ENCODE data around the gene COX10.

Gene COX10

GRCh38 chr17:14207791-14208190 lies 138.5 kb downstream of the COX10 start:
- ATAC-seq, result no peak
- TF ChIP-seq PATZ1 (CRISPR knock-in tag; IDR thresholded peaks at IDR 0.05; ENCODE audit: borderline replicate concordance) (no peak), TCF4 (CRISPR knock-in tag; IDR thresholded peaks at IDR 0.05; ENCODE audit: borderline replicate concordance) (no peak), SNAI2 (CRISPR knock-in tag; IDR thresholded peaks at IDR 0.05) (no peak), OSR1 (CRISPR knock-in tag; IDR thresholded peaks at IDR 0.05) (no peak), ESRRG (CRISPR knock-in tag; IDR thresholded peaks at IDR 0.05) (no peak), PPARA (CRISPR knock-in tag; IDR thresholded peaks at IDR 0.05; ENCODE audit: borderline replicate concordance) (no peak), POU6F1 (CRISPR knock-in tag; IDR thresholded peaks at IDR 0.05; ENCODE audit: borderline replicate concordance, low read depth) (no peak), CSDC2 (CRISPR knock-in tag; IDR thresholded peaks at IDR 0.05) (no peak), RARB (CRISPR knock-in tag; IDR thresholded peaks at IDR 0.05) (no peak), ZFP30 (CRISPR knock-in tag; IDR thresholded peaks at IDR 0.05) (no peak), ZNF70 (CRISPR knock-in tag; IDR thresholded peaks at IDR 0.05) (no peak), TSHZ2 (CRISPR knock-in tag; IDR thresholded peaks at IDR 0.05) (no peak), TOX (CRISPR knock-in tag; IDR thresholded peaks at IDR 0.05; ENCODE audit: borderline replicate concordance) (no peak), ZNF8 (CRISPR knock-in tag; IDR thresholded peaks at IDR 0.05) (no peak), CREB5 (CRISPR knock-in tag; IDR thresholded peaks at IDR 0.05; ENCODE audit: low read depth) (no peak), ZFP3 (CRISPR knock-in tag; IDR thresholded peaks at IDR 0.05) (no peak), ZNF565 (CRISPR knock-in tag; conservative IDR thresholded peaks at IDR 0.05; ENCODE audit: low read depth) (no peak), CSRNP3 (CRISPR knock-in tag; IDR thresholded peaks at IDR 0.05) (no peak)

- no peak for TF ChIP-seq POU6F1 (CRISPR knock-in tag; IDR thresholded peaks at IDR 0.05; ENCODE audit: borderline replicate concordance, low read depth)
- no peak for TF ChIP-seq OSR1 (CRISPR knock-in tag; IDR thresholded peaks at IDR 0.05)
- no peak for TF ChIP-seq PATZ1 (CRISPR knock-in tag; IDR thresholded peaks at IDR 0.05; ENCODE audit: borderline replicate concordance)
- TF ChIP-seq TCF4 (CRISPR knock-in tag; IDR thresholded peaks at IDR 0.05; ENCODE audit: borderline replicate concordance), result no peak
- no peak for TF ChIP-seq RARB (CRISPR knock-in tag; IDR thresholded peaks at IDR 0.05)
- no peak for TF ChIP-seq PPARA (CRISPR knock-in tag; IDR thresholded peaks at IDR 0.05; ENCODE audit: borderline replicate concordance)
- TF ChIP-seq ZNF565 (CRISPR knock-in tag; conservative IDR thresholded peaks at IDR 0.05; ENCODE audit: low read depth), result no peak
- no peak for TF ChIP-seq CSRNP3 (CRISPR knock-in tag; IDR thresholded peaks at IDR 0.05)
- no peak for TF ChIP-seq SNAI2 (CRISPR knock-in tag; IDR thresholded peaks at IDR 0.05)
- TF ChIP-seq ESRRG (CRISPR knock-in tag; IDR thresholded peaks at IDR 0.05), result no peak
- no peak for TF ChIP-seq ZFP30 (CRISPR knock-in tag; IDR thresholded peaks at IDR 0.05)
- TF ChIP-seq BACH2 (CRISPR knock-in tag; IDR thresholded peaks at IDR 0.05; ENCODE audit: borderline replicate concordance), result no peak
- no peak for TF ChIP-seq GLIS3 (CRISPR knock-in tag; IDR thresholded peaks at IDR 0.05)
- no peak for TF ChIP-seq ARNTL (CRISPR knock-in tag; IDR thresholded peaks at IDR 0.05; ENCODE audit: borderline replicate concordance, low read depth)
- ATAC-seq, result no peak
Observed at GRCh38 chr17:14209215-14209614, 139.9 kb downstream of the COX10 start.
